Activated T-cell treated with anti-CD3 and anti-CD28 coated beads, Interleukin-2, amount 50 U/mL, for 48 hours (primary cell): ENCODE measurements around the gene NSFL1C.

Experiments used
- DNase-seq, 2 experiments: peaks; one replicate each; pipeline ENCODE4 v3.0.0-alpha.2; 2020

The NSFL1C gene

DNA sequence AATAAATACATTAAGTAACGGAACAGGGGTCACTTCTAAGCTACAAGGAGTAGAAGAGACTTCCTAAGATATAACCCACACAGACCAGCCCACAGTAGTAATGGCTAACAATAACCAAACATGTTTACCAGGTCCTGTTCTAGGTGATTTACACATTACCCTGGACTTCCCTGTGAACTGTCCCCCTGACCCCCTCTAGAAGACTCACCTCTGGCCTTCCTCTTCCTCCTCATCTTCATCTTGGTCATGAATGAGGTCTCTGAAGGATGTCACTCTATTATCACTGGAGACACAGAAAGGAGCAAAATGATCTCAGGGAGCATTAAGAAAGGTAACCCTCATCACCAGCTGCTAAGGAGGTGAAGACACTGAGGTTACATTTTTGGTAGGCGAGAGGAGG lies 8.7 kb downstream of the NSFL1C start:
- no peak for DNase-seq

DNA sequence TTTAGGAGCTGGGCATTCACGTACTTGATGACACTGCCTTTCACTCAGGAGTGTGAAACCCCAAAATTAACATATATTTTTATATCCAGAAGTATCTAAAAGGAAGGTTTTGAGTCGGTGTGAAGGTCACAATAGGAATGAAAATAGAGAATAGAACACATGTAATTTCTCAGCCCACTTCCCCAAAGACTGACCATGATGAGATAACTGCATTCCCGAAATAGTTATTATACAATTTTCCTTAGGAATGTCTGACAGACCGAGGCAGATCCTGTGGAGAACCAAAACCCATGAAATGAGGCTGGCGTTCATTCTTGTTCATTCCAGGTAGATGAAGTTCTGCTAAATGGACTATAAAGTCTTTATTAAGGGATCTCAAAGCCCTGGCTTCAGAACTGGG lies 10.3 kb downstream of the NSFL1C start:
- no peak for DNase-seq

DNA sequence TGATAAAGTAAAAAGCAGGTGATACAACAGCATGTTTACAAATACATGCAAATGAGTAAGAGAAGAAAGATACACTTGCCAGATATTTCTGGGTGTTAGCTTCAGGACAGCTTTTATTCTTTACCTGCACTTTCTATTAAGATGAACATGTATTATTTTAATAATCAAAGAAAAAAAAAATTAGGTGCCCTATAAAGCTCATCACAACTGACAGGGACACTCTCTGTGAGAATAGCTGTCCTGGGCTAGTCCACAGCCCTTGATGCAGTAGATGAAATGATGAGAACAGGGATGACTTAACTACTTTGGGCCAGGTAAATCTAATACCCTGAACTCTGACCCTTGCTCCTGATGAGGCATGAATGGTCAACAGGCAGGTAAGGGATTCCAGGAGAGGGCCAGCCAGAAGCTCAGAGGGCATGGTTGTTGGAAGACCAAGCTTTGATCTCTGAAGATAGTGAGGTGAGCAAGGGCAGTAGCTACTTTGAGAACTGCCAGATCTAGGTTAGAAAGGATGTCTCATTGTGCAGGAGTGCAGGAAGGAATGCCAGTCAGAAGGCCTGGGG lies 15.6 kb downstream of the NSFL1C start:
- no peak for DNase-seq

GRCh38 chr20:1449370-1449769 lies 17.3 kb downstream of the NSFL1C start:
- DNase-seq: no peak

DNA sequence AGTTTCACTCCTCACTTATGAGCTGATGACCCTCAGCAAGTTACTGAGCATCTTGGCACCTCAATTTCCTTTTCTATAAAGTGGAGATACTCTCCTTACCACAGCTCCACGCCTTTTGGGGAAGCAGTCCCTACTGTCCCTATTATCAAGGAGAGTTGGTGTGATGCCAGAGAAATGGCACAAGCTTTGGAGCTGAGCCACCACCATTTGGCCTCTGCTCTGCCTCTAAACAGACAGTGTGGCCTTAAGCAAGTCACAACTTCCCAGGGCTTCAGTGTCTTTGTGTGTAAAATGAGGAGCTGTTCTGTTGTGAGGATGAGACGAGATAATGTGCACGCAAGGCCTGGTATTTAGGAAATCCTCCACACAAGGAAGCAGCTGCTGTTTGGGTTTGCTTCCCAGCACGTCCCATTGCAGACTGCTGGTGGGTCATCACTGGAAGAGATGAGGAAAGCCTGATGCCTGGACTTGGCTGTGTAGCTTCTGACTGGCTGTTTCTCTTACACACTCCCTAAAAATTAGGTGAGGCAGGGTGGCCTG lies 18.5 kb downstream of the NSFL1C start:
- DNase-seq: no peak

DNA sequence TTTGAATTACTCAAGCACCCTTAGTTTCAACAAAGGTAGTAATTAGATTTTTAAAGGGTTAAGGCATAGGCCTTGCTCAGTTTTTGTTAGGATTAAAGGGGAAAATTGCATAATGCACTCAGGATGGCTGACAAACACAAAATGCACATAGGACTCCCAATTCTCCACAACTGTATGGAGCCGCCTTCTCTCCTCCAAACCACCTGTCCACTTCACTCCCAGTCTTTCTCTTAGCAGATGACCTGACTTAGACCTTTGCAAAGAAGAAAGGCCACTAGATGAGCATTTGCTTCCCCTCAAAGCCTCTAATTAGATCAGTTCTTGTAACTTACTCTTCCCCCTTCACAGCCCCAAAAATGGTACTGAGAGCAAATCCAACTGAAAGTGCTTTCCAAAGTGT lies 20.1 kb downstream of the NSFL1C start:
- no peak for DNase-seq

DNA sequence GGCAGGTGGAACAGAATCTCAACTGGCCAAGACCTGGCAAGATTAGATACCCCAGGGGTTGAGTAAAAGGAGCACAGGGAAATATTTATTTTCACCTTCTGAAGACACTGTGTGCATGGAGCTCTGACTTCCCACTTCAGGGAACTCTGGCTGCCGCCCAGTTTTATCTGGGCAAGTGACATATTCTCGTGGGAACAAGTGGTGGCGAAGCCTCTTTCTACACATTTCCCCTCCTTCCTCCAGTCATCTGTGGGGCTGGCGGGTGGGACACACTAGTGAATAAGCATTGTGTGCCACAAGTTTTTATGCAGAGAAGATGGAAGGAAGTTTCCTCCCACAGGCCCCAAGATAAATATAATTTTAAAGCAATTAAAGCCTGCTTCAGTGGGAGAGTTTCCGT lies 23.6 kb downstream of the NSFL1C start:
- no peak for DNase-seq

DNA sequence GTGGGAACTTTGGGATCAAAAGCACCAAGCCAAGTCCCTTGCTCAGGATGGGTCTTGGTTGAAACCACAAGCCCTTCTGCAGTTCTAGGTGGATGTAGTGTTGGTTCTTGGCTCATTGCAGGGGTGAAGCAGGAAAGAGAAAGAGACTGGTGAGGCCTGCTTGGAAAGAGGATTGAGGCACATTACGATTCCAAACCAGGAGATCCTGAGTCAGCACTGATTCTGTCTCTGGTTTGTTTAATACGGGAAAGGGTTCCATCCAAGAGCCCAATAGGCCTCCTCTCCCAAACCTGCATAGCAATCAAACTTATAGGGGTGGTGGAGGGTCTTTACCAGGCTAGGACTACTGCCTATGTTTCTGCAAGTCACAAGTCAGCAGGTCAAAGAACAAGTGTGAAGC lies 24.3 kb downstream of the NSFL1C start:
- DNase-seq: no peak

- no peak for DNase-seq
Measured at GRCh38 chr20:1441133-1441532, 25.5 kb downstream of the NSFL1C start.

GRCh38 chr20:1440024-1440423 lies 26.6 kb downstream of the NSFL1C start:
- DNase-seq: no peak

DNA sequence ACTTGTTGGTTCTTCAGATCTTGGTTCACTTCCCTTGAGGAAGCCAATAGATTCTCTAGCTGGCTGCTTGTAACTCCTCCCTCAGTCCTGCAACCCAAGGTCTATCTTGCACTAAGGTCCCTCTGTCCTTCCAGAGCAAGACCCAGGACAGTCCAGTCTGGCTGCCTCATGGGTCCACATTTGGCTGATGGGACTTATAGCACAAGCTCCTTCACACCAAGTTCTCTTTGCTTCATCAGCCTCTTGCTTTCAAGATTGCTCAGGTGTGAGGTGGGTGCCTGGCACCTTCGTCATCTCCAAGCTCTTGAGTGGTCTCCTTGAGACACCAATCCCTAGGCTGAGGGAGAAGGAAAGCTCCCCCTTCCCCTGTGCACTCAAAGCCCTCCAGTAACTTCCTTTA lies 28.3 kb downstream of the NSFL1C start:
- no peak for DNase-seq

DNA sequence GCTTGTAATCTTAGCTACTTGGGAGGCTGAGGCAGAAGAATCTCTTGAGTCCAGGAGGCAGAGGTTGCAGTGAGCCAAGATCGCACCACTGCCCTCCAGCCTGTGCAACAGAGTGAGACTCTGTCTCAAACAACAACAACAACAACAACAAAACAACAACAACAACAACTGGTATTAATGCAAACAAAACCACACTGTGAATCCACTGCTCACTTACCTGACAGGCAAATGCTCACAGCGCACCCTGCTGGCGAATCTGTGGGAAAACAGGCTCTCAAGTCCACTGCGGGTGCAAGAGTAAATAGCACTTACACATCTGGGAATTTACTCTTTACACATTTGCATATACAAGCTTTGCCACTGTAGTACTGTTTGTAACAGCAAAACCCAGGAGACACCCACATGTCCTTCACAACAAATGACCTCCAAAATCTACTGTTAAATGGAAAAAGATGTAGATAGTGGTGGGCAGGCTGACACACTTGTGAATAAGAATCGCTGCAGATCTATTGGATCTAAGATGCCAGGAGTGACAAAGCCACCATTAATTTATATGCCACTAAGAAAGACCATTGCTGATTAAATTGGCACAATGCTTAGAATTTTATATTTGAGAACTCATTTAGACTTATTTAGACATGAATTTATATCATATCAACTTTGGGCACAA lies 29.3 kb downstream of the NSFL1C start:
- peak; percentile 79 to 84 for DNase-seq

GRCh38 chr20:1436263-1436662 lies 30.4 kb downstream of the NSFL1C start:
- no peak for DNase-seq

DNA sequence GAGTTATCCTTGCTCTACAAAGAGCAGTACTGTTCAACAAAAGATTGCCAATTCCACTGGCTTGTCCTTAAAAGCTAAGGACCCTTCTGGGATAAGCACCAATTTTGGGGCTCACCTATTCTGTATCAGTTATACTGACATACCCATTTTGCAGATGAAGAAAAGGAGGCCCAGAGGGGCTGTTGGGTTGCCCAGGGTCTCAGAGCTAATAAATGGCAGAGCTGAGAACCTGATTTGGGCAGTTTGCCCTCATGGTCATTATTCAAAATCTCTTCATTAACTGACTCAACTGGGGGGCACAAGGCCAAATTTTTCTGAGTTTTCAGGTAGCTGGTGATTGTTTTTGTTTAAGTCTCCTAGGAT lies 31.3 kb downstream of the NSFL1C start:
- no peak for DNase-seq

- peak; percentile 66 to 68 for DNase-seq
Measured at GRCh38 chr20:1434571-1435336, 31.9 kb downstream of the NSFL1C start.

GRCh38 chr20:1431158-1431557 lies 35.5 kb downstream of the NSFL1C start:
- DNase-seq: no peak

DNA sequence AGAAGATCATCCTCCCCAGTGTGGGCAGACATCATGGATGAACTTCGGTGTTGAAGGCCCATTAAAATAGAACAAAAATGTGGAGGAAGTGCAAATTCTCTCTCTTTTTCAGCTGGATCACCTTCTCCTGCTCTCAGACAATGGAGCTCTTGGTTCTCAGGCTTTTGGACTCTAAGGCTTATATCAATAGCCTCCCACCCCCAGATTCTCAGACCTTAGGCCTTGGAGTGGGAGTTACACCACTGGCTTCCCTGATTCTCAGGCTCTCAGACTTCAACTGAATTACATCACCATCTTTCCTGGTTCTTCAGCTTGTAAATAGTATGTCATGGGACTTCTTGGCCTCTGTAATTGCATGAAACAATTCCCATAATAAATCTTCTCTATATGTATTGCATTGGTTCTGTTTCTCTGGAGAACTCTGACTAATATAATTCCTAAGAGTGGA lies 36.6 kb downstream of the NSFL1C start:
- no peak for DNase-seq

DNA sequence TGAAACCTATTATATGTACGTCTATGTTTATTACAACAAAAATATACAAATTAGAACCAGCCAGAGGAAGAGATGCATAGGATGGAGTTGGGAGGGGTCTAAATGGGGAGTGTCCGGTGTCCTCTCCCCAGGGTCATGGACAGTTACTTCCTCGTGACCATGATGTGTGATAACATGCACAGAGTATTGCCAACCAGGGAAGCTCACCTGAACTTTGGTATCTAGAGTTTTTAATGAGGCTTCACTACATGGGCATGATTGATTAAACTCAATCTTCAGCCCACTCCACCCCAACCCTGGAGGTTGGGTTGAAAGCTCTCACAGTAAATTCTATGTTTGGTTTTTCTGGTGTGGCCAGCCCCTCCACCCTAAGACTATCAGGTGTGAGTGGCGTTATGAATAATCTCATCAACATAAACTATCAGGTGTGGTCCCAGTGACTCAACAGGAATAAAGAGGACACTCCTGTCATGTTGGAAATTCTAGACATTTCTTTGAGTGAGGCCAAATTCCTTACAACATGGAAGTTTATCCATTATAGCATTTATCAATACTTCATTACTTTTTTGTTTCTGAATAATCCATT lies 37.4 kb downstream of the NSFL1C start:
- DNase-seq: no peak

DNA sequence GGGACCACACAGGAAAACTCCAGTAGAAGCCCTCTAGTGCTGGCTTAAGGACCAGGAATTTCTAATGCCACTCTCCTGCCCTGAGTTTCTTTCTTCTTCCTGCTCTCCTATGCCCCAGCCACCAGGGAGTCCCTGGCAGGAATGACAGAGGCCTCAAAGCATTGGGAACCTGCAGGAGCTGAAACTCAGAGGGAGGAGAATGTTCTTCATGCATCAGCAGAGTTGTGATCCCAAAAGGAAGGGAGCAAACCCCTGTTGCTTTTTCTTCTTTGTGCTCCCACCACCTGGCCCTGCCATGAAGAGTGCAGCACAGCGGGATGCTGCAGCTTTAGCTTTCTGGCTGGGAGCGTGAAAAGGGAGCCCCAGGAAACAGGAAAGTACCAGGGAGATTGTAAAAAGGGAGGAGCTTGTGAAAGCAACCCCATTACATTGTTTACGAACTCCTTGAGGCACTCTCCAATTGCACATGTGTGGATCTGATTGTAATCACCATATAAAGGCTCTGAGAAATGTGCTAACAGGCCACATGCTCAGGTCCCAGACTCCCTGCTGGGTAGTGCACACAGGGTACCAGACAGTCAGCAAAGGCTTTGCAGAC lies 39.1 kb downstream of the NSFL1C start:
- no peak for DNase-seq

DNA sequence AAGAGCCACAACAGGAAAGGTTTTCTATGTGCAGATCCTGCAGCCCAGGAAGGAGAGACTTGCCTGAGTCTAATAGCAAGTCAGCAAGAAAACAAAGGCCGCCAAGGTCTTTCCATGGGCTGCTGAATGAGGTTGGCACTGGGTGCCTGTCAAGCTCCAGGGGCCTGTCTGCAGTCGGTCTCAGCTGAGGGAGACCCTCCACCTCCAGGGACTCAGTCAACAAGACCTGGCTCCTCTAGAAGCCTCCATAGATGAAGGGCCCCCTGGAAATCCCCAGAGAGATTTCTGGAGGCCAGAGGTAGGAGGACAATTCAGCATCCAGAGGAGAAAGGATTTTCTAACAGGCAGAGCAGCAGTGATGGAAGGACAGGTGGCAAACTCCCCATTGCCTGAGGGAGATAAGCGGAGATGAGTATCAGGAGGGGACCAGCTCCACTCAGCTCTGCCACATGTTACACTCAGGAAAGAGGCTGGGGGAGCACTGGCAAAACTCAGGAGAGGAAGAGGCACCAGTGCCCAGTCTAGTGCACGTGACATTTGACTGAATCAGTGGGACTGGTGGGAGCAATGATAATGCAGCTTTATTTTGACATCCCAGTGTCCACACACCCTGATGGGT lies 40.3 kb downstream of the NSFL1C start:
- no peak for DNase-seq

- no peak for DNase-seq
Measured at GRCh38 chr20:1424336-1424735, 42.3 kb downstream of the NSFL1C start.

DNA sequence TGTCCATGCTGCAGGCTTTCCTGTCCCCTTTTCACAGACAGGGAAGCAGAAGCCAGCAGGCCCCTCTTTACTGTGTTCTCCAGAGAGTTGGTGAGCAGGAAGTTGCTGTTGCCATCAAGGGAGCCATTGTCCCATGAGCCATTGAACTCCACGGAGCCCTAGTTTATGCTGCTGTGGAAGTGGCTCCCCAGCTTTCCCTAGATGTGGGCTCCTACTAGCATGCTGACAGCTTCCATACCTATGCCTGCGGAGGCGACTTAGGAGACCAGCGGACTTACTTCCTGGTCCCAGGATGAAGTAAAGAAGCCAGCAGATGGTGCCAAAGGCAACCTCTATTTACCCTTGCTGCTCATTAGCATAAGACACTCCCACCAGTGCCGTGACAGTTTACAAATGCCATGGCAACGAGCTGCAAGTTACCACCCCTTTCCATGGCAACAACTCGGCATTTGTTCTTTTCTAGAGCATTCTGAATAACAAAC lies 43.0 kb downstream of the NSFL1C start:
- no peak for DNase-seq

- no peak for DNase-seq
Measured at GRCh38 chr20:1423206-1423605, 43.4 kb downstream of the NSFL1C start.
